HCT116 (cell line): ENCODE data around the gene NAV3. TPM values are rescaled to one million over a fixed set of nuclear protein-coding genes. Genes with fewer than 3 reads are reported as not detected.

Source experiments
- ATAC-seq: fragments of 200-7000 bp; cut with Tn5 transposase; 2 replicates; pipeline ENCODE4 v1.9.1; 2020; ENCODE audit warnings: mild to moderate bottlenecking, moderate library complexity
- BruUV-seq: library from RNA; stranded (reverse); fragments of 400-500 nt; replicated peaks from 2 replicates; lab custom pipeline; 2021; lab: Mats Ljungman, UMichigan
- CTCF ChIA-PET: fragments of 300-600 bp; sonication (Branson Sonifier 250); formaldehyde crosslinking; loops from one replicate; lab custom pipeline; 2021; ENCODE audit warnings: antibody characterized with exemption; lab: Charles Lee
- POLR2A ChIA-PET: fragments of 300-600, 350-600 bp; sonication (Branson Sonifier 250); formaldehyde crosslinking; loops from one replicate; lab custom pipeline; 2021; ENCODE audit warnings: antibody characterized with exemption; lab: Charles Lee
- RAD21 ChIA-PET, 2 experiments: fragments of 300-600 bp; sonication (Branson Sonifier 250); formaldehyde crosslinking; loops; one replicate each; lab custom pipeline; 2023; ENCODE audit warnings: low total read pairs in 2 of 2; ENCODE audit not compliant: uncharacterized antibody in 2 of 2, unreplicated experiment in 2 of 2, low non-redundant PET in 1 of 2; lab: Charles Lee
- DNase-seq: peaks from one replicate; pipeline ENCODE4 v3.0.0-alpha.2; 2010; ENCODE audit warnings: low read depth, low spot score
- H2AFZ ChIP-seq: fragments of 200-600 bp; shearing (Covaris generic), sonication (generic); 2 replicates; pipeline ENCODE4 v1.6.1; 2017; ENCODE audit warnings: low read depth, mixed run types, mixed read lengths, antibody characterized with exemption, low read length; ENCODE audit not compliant: poor library complexity, severe bottlenecking
- H3K27ac ChIP-seq: 2 replicates; pipeline ENCODE4 v1.5.1; 2012; ENCODE audit warnings: low read depth, low read length
- H3K27me3 ChIP-seq: fragments of 200-600 bp; sonication (generic); 2 replicates; pipeline ENCODE4 v1.6.1; 2016; ENCODE audit warnings: mixed run types, low read length, mixed read lengths; ENCODE audit not compliant: insufficient read depth
- H3K36me3 ChIP-seq, 2 experiments: fragments of 200-500 bp in 1 of 2; fragments of 200-600 bp in 1 of 2; sonication (Bioruptor generic) in 1 of 2; sonication (generic) in 1 of 2; 2 replicates each; pipeline versions ENCODE4 v1.5.1 to v1.6.1; 2014 to 2016; ENCODE audit warnings: low read length in 2 of 2, inconsistent platforms in 1 of 2, mixed read lengths in 1 of 2, mixed run types in 1 of 2; ENCODE audit not compliant: insufficient read depth in 2 of 2, control insufficient read depth in 1 of 2
- H3K4me1 ChIP-seq, 2 experiments: fragments of 200-600 bp in 1 of 2; sonication (generic) in 1 of 2; 2 replicates each; pipeline versions ENCODE4 v1.5.1 to v1.6.1; 2012 to 2017; ENCODE audit warnings: low read length in 2 of 2, inconsistent platforms in 1 of 2, mild to moderate bottlenecking in 1 of 2, mixed read lengths in 1 of 2, mixed run types in 1 of 2, moderate library complexity in 1 of 2; ENCODE audit not compliant: insufficient read depth in 2 of 2, control insufficient read depth in 1 of 2
- H3K4me2 ChIP-seq: fragments of 200-600 bp; sonication (generic); 2 replicates; pipeline ENCODE4 v1.6.1; 2017; ENCODE audit warnings: mixed run types, low read length, mixed read lengths
- H3K4me3 ChIP-seq, 2 experiments: fragments of 200-600 bp in 1 of 2; sonication (generic) in 1 of 2; replicated peaks in 1 of 2; 2 replicates each; pipeline ENCODE4 v1.5.1; 2011 to 2016; ENCODE audit warnings: low read length in 2 of 2, control low read depth in 1 of 2, low read depth in 1 of 2, mild to moderate bottlenecking in 1 of 2, mixed read lengths in 1 of 2, mixed run types in 1 of 2
- H3K79me2 ChIP-seq: fragments of 200-600 bp; sonication (generic); 2 replicates; pipeline ENCODE4 v1.6.1; 2017; ENCODE audit warnings: mild to moderate bottlenecking, mixed run types, low read length, moderate library complexity, mixed read lengths; ENCODE audit not compliant: insufficient read depth
- H3K9ac ChIP-seq: fragments of 200-600 bp; sonication (generic); 2 replicates; pipeline ENCODE4 v1.6.1; 2016; ENCODE audit warnings: low read length, mixed read lengths
- H3K9me2 ChIP-seq: fragments of 200-600 bp; sonication (generic), shearing (Covaris generic); 2 replicates; pipeline ENCODE4 v1.6.1; 2017; ENCODE audit warnings: mixed run types, mild to moderate bottlenecking, moderate library complexity; ENCODE audit not compliant: insufficient read depth
- H3K9me3 ChIP-seq, 2 experiments: fragments of 200-500 bp in 1 of 2; fragments of 200-600 bp in 1 of 2; sonication (Bioruptor generic) in 1 of 2; sonication (generic) in 1 of 2; 2 replicates each; pipeline ENCODE4 v1.6.1; 2014 to 2017; ENCODE audit warnings: low read length in 2 of 2, mixed read lengths in 2 of 2, inconsistent platforms in 1 of 2, low read depth in 1 of 2, mild to moderate bottlenecking in 1 of 2, mixed run types in 1 of 2, moderate library complexity in 1 of 2; ENCODE audit not compliant: control insufficient read depth in 1 of 2, insufficient read depth in 1 of 2
- H4K20me1 ChIP-seq: fragments of 200-600 bp; sonication (generic), shearing (Covaris generic); 2 replicates; pipeline ENCODE4 v1.6.1; 2017; ENCODE audit warnings: mixed run types, mild to moderate bottlenecking, moderate library complexity; ENCODE audit not compliant: insufficient read depth
- CBX3 ChIP-seq: IDR thresholded peaks from 2 replicates; pipeline ENCODE4 v1.6.1; 2012; ENCODE audit warnings: low read depth
- CEBPB ChIP-seq: IDR thresholded peaks from 2 replicates; pipeline ENCODE4 v1.6.1; 2012; ENCODE audit warnings: low read depth
- CTCF ChIP-seq, 3 experiments: fragments of 200-600 bp in 1 of 3; sonication (generic) in 1 of 3; IDR thresholded peaks in 2 of 3; conservative IDR thresholded peaks in 1 of 3; 2 replicates each; pipeline ENCODE4 v1.5.1; 2012 to 2017; ENCODE audit warnings: low read depth in 2 of 3, low read length in 2 of 3, antibody characterized with exemption in 1 of 3, borderline replicate concordance in 1 of 3, control low read depth in 1 of 3, mild to moderate bottlenecking in 1 of 3, mixed read lengths in 1 of 3, mixed run types in 1 of 3, moderate library complexity in 1 of 3; ENCODE audit not compliant: insufficient read depth in 1 of 3
- EGR1 ChIP-seq: IDR thresholded peaks from 2 replicates; pipeline ENCODE4 v1.6.1; 2012; ENCODE audit warnings: low read depth
- ELF1 ChIP-seq: IDR thresholded peaks from 2 replicates; pipeline ENCODE4 v1.6.1; 2012; ENCODE audit warnings: low read depth, borderline replicate concordance
- EZH2 ChIP-seq: fragments of 200-600 bp; sonication (generic); IDR thresholded peaks from 2 replicates; pipeline ENCODE4 v1.6.1; 2017; ENCODE audit warnings: antibody characterized with exemption, mixed run types
- EZH2phosphoT487 ChIP-seq: fragments of 200-600 bp; IDR thresholded peaks from 2 replicates; pipeline ENCODE4 v1.6.1; 2018; ENCODE audit warnings: antibody characterized with exemption, borderline replicate concordance
- FOSL1 ChIP-seq: IDR thresholded peaks from 2 replicates; pipeline ENCODE4 v1.6.1; 2012; ENCODE audit warnings: low read depth
- JUND ChIP-seq: IDR thresholded peaks from 2 replicates; pipeline ENCODE4 v1.6.1; 2012
- MAX ChIP-seq: IDR thresholded peaks from 2 replicates; pipeline ENCODE4 v1.6.1; 2012
- POLR2A ChIP-seq: IDR thresholded peaks from 2 replicates; pipeline ENCODE4 v1.7.0; 2011; ENCODE audit warnings: borderline replicate concordance; ENCODE audit not compliant: insufficient read depth, insufficient read length; ENCODE audit errors: extremely low read depth
- POLR2AphosphoS5 ChIP-seq: IDR thresholded peaks from 2 replicates; pipeline ENCODE4 v1.6.1; 2011; ENCODE audit warnings: mild to moderate bottlenecking, low read depth, low read length, moderate library complexity
- RAD21 ChIP-seq: IDR thresholded peaks from 2 replicates; pipeline ENCODE4 v1.6.1; 2012; ENCODE audit warnings: low read depth, mild to moderate bottlenecking
- REST ChIP-seq: IDR thresholded peaks from 2 replicates; pipeline ENCODE4 v1.6.1; 2012; ENCODE audit warnings: low read depth
- SIN3A ChIP-seq: IDR thresholded peaks from 2 replicates; pipeline ENCODE4 v1.6.1; 2012; ENCODE audit warnings: low read depth
- SP1 ChIP-seq: IDR thresholded peaks from 2 replicates; pipeline ENCODE4 v1.6.1; 2012; ENCODE audit warnings: low read depth
- SRF ChIP-seq: IDR thresholded peaks from 2 replicates; pipeline ENCODE4 v1.6.1; 2012; ENCODE audit warnings: low read depth
- YY1 ChIP-seq: IDR thresholded peaks from 2 replicates; pipeline ENCODE4 v1.6.1; 2011; ENCODE audit warnings: low read length, low read depth, moderate library complexity, mild to moderate bottlenecking; ENCODE audit not compliant: insufficient replicate concordance; ENCODE audit errors: extremely low read depth
- ZBTB33 ChIP-seq: IDR thresholded peaks from 2 replicates; pipeline ENCODE4 v1.6.1; 2011; ENCODE audit warnings: mild to moderate bottlenecking, low read length, moderate library complexity; ENCODE audit not compliant: insufficient replicate concordance; ENCODE audit errors: extremely low read depth
- ZNF274 ChIP-seq: fragments of 200-500 bp; sonication (Bioruptor generic); IDR thresholded peaks from 2 replicates; pipeline ENCODE4 v1.6.1; 2014; ENCODE audit warnings: mild to moderate bottlenecking, low read depth, low read length, inconsistent platforms
- intact Hi-C: fragments of 100-400 bp; cut with micrococcal nuclease; formaldehyde crosslinking; loops from 2 replicates; pipeline ENCODE4 v1.10.0; 2022
- total RNA-seq: library from RNA; stranded (reverse); gene quantifications from one replicate; pipeline ENCODE4 v1.2.1, GENCODE V29; 2021; ENCODE audit not compliant: unreplicated experiment

The NAV3 gene
- total RNA-seq, 1 experiment from 2014 or later: 7.8 TPM

GRCh38 chr12:78038986-78039385 is 208.3 kb downstream of the NAV3 start:
- no peak overlapping the region for H3K9ac ChIP-seq
- no peak overlapping the region for H3K4me3 ChIP-seq
- no peaks in the 10 kb centered on the region for H3K79me2 ChIP-seq
- H3K27ac ChIP-seq: no peak overlapping the region
- no peak for ATAC-seq
- H4K20me1 ChIP-seq: no peaks in the 10 kb centered on the region
- H3K4me2 ChIP-seq: no peak overlapping the region
- ChIA-PET POLR2A (no interaction called here), RAD21 (no interaction called here), CTCF (no interaction called here)
- H3K9me2 ChIP-seq: no peaks in the 10 kb centered on the region
- TF ChIP-seq EGR1 (no peak), CBX3 (no peak), FOSL1 (no peak), CTCF (IDR thresholded peaks at IDR 0.05 in 2 of 3, conservative IDR thresholded peaks at IDR 0.05 in 1 of 3; ENCODE audit: borderline replicate concordance in 1 of 3, insufficient read depth in 1 of 3, low read depth in 2 of 3, low read length in 2 of 3) (no peak), SP1 (no peak), SIN3A (no peak), YY1 (no peak), JUND (no peak), ELF1 (no peak), ZBTB33 (no peak), EZH2phosphoT487 (no peak), POLR2A (no peak), REST (no peak), RAD21 (no peak), POLR2AphosphoS5 (no peak), EZH2 (no peak), MAX (no peak), CEBPB (no peak), ZNF274 (no peak), SRF (no peak)
- H2AFZ ChIP-seq: no peak overlapping the region
- no peaks in the 10 kb centered on the region for H3K4me1 ChIP-seq
- no peak for DNase-seq
- intact Hi-C loops: no loop called here
- no peaks in the 10 kb centered on the region for H3K27me3 ChIP-seq
- no peaks in the 10 kb centered on the region for H3K9me3 ChIP-seq
- no peaks in the 10 kb centered on the region for H3K36me3 ChIP-seq
- BruUV-seq: no TSS peak
